Activated effector memory CD4-positive, alpha-beta T cell treated with Interleukin-2 at 50 U/mL for 16 hours (primary cell): ENCODE results near the gene USP22.
"Not testable (repeated sequence)": the region's sequence is repeated elsewhere in the genome, so short reads cannot be mapped to it uniquely, and the experiment has no call there.

Source experiments
- DNase-seq: peaks from one replicate; pipeline ENCODE4 v3.0.0-alpha.2; 2020

USP22 gene

DNA sequence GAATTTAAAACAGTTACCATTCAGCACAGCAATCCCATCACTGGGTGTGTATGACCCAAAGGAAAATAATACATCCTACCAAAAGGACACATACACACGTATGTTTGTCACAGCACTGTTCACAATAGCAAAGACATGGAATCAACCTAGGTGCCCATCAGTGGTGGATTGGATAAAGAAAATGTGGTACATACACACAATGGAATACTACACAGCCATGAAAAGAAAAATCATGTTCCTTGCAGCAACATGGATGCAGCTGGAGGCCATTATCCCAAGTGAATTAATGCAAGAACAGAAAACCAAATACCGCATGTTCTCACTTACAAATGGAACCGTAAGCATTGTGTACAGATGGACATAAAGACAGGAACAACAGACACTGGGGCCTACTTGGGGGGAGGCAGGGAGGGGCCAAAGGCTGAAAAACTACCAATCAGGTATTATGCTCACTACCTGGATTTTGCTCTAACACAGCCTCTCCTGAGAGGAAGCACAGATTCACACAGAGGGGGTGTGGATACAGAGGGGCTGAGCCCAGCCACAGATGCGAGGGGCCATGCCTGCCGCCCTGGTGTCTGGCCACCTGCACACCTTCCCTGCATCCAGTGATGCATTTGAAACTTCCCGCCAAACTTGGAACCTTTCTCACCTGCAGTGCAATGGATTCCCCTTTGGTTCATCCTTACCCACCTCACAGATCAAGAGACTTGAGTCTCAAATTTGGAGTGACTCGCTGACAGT is 55.9 kb downstream of the USP22 start:
- no peak for DNase-seq

DNA sequence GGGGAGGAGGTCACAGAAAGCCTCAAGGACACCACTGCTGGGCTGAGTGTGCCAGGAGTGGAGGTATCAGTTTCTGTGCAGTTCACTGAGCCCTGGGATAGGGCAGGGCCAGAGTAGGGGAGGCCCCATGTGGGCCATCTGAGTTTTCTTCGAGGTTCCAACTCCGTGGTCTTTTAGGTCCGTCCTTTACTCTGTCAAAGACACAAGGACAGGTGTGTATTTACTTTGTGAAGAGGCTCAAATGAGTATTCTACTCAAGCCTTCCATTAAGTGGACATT is 59.5 kb downstream of the USP22 start:
- DNase-seq, result no peak

DNA sequence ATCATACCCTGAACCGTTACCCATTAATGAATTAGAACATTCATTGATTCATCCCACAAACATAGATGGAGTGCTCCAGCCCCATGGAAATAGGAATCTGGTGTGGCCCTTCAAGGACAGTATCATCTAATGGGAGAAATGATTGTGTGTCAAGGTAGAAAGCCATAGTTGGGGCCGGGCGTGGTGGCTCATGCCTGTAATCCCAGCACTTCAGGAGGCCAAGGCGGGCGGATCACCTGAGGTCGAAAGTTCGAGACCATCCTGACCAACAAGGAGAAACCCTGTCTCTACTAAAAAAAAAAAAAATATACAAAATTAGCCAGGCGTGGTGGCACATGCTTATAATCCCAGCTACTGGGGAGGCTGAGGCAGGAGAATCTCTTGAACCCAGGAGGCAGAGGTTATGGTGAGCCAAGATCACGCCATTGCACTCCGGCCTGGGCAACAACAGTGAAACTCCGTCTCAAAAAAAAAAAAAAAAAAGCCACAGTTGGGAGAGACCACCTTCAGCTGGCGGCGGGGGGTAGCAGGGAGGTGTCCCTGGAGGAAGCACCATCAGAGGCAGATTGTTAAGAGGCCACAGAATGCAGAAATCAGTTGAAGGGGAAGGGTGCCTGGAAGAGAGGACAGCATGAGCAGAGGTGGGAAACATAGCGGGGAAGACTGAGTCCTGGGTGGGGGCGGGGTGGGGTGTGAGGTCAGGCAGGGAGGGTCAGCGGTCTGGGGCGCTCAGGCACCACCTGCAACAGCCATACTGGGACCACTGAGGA is 60.0 kb downstream of the USP22 start:
- no peak for DNase-seq

DNA sequence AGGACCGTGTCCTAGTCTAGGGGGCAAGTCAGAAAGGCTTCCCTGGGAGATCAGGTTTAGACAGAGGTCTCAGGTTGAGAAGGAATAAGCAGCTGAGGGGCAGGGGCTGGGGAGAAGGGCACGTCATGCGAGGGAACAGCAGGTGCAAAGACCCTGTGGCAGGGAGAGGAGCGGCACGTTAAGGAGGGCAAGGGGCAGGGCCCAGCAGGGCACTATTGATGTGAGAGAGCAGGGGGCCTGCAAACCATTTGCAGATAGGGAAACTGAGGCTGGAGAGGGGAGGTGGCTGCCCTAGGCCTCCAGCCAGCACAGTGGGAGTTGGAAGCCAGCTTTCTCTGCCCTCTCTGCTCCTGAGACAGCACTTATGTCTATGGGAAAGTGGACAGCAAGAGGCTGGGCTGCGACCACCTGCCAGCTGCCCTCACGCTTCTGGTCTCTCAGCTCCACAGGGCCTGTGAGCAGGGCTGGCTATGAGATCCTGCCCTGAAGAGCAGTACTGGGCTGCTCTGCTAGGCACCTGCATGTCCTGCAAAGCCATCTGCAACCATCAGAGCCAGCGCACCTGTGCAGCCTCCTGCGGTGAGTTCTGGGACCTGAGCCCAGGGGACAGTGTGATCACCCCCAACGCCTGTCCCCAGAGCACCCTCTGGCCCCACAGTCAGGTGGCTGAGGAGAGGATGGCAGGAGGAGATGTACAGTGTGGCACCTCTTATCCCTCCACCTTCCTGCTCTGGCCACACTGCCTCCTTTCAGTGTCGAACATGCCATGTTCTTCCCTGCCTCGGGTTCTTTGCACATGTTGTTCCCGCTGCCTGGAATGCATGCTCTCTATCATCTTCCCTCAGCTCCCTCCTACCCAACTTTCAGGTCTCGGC is 61.5 kb downstream of the USP22 start:
- no peak for DNase-seq

DNA sequence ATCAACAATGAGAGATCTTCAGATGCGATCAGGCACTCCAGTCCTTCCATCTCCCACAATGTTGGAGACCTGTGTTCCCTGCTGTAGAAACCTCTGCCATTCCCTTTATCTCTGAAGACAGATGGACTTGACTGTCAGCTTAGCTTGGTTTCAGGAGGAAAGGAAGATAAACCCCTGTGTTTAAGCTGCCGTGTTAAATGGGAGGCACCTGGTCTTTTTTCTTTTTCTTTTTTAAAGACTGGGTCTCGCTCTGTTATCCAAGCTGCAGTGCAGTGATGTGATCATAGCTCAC is 63.1 kb downstream of the USP22 start:
- no peak for DNase-seq

DNA sequence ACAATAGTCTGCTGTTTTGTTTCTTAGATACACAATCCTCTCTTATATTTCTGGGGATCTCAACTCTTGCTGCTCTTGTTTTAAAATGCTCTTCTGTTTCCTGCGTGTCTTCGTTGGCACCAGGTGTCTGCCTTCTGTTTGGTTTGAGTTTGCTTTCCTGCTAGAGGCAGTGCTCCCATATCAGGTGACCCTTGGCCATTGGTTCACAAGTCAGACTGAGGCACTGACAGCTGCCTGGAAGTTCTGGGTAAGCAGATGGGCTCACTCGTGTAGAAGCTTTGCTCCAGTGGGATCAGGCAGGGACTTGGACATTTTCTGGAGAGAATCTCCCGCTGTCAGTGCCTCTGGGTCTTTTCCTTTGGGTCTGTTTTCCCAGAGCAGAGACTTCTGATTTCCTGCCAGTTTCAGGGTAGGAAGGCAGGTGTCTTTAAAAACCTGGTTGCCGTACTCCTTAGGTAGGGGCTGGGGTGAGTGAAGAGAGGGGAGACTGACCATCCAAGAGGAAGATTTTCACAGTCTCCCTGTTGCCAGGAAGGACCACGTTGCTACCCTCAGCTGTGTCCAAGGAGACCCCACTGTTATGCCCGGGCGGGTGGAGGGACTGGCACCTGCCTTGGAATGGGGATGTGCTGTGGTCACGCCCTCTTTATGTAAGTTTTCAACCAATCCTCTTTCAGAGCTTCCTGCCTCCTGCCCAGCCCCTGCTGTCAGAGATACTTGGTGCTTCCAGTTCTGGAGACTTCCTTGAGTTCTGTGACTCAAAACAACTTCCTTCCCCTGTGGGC is 63.6 kb downstream of the USP22 start:
- not testable (repeated sequence) for DNase-seq

DNA sequence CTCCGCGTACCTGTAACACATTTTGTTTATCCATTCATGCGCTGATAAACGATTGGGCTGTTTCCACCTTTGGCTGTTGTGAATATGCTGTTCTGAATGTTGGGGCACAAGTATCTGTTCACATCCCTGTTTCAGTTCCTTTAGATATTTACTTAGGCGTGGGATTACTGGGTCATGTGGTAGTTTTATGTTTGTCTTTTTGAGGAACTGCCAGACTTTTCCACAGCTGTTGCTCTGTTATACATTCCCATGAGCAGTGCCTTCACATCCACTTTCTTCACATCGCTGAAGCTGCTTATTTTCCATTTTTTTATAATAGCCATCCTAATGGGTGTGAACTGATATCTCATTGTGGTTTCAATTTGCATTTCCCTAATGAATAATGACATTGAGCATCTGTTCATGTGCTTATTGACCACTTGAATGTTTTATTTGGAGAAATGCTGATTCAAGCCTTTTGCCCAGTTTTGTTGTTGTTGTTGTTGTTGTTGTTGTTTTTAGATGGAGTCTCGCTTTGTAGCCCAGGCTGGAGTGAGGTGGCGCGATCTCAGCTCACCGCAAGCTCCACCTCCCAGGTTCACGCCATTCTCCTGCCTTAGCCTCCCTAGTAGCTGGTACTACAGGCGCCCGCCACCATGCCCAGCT is 65.1 kb downstream of the USP22 start:
- DNase-seq, result not testable (repeated sequence)

DNA sequence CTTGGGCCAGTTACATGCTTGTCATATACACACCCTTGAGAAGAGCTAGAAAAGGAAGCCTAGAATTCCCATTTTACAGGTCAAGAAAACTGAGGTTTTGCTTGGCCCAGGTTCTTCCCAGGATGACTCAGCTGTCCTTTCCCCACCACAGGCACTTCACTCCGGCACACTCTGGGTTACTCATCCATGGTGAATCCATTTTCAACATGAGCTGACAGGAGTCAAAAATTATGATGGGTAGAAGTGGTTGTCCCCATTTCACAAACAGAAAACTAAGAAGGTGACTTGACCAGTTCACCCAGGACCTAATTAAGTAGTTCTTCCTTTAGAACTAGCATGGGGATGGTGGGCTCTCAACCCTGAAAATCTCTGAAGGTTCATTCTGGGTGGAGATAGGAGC is 67.2 kb downstream of the USP22 start:
- no peak for DNase-seq

DNA sequence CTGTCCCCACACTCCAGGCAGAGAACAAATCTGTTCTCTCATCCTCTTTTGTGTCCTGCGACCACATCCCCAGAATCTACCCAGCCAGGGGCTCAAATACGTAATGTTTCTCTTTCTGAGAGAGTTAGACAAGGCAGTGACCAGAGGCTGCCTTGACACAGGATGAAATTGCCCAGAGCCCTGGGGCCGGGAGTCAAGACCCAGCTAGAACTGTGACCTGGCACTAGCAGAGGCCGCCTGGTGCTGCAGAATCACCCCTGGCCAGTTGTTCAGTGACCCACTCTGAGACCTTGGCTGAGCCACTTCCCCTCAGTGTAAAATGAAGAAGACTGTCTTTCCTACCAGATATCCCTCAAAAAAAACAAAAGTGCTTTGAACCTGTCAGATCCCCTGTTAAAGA is 72.5 kb downstream of the USP22 start:
- DNase-seq, result no peak

DNA sequence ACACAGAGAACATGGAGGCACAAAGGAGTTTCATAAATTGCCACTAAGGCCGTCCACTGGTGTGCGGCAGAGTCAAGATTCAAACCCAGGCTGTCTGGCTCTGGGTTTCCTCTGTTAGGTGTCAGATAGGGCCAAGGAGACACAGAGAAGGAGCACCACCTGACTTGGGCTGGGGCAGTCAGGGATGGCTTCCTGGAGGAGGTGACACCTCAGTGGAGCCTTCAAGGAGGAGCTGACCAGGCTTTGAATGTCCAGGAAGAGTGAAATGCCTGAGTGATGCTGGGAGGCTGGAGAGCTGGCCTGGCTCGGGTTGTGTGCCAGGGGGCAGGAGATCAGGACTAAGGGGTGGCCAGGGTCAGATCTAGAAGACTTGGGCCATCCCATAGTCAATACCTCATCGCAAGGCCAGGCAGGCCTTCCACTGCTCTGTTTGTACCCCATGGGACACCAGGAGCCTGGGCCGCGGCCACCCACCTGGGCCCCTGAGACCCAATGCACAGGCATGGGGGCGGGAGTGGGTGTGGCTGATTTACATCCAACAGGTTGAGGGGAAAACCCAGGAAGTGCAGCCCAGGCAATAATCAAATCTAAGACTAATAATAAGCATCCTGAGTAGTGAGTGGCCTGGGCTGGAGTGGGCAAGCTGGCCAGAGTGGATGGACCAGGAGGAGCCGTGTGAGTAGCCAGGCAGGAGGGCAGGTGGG is 73.7 kb downstream of the USP22 start:
- no peak for DNase-seq

DNA sequence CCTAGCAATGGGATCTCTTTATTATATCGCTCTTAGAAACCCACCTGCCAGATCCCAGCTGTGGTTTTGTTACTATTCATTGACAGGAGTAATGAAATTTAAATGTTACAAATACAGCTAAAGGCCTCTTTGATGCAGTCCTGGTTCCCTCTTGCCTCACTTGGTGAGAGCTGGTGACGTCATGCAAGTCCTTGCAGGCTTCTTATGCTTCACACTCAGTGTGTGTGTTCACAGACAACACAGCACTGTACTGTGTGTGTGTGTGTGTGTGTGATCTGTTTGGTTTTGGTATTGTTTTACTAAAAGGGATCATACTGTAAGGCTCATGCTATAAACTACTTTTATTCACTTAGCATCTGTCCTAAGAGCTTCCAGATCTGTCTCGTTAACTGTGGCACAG is 75.0 kb downstream of the USP22 start:
- DNase-seq, result no peak

DNA sequence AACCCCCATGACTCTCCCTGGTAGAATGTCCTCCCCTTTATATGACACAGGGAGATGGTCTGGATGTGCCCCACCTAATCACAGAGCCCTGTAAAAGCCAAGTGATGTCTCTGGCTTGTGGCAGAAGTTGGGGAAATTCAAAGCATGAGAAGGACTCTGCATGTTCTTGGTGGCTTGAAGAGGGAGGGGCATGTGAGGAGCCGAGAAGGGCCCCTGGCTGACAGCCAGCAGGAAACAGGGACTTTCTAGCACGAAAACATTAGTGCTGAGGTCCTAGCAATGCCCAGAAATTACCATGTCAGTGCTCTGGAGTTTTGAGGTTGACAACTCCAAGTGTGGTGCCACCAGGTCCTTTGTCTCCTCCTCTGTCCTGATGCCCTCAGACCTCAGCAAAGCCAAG is 75.9 kb downstream of the USP22 start:
- no peak for DNase-seq

DNA sequence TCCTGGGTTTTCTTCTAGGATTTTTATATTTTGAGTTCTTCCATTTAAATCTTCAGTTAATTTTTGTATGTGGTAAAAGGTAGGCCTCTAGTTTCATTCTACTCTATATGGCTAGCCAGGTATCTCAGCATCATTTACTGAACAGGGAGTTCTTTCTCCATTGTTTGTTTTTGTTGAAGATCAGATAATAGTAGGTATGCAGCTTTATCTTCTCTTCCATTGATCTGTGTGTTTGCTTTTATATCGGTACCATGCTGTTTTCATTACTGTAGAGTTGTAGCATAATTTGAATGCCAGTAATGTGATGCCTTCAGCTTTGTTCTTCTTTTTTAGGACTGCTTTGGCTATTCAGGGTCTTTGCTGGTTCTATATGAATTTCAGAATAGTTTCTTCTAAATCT is 77.3 kb downstream of the USP22 start:
- no peak for DNase-seq

DNA sequence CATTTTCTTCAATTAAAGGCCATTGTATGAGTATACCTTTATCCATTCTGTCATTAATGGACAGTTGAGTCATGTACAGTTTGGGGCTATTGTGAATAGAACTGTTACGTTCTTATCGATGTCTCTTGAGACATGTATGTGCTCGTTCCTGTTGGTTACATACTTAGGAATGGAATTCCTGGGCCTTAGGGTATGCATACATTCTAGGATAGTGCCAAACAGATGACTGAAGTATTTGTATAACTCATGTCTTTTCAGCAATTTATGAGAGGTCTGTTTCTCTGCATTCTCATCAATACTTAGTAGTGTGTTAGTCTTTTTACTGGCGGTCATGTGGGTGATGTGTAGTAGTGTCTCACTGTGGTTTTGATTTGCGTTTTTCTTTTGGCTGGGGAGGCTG is 81.2 kb downstream of the USP22 start:
- DNase-seq, result no peak

DNA sequence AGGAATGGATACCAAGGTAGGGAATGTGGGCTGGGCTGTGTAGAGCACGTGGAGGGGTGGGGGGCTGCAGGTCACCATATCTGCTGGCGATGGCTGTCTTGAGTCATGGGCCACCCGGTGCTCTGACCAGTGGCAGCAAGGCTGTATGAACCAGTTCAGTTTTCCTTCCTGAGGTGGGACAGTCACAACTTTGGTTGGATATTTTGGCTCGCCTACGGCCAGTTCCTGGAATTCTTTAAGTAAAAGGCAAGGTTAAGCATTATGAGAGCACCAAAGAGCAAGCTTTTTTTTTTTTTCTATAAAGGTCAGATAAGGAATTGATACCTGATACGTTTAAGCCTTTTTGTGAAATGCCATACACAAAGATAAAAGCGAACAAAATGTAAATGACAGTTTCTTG is 81.9 kb downstream of the USP22 start:
- DNase-seq, result no peak

DNA sequence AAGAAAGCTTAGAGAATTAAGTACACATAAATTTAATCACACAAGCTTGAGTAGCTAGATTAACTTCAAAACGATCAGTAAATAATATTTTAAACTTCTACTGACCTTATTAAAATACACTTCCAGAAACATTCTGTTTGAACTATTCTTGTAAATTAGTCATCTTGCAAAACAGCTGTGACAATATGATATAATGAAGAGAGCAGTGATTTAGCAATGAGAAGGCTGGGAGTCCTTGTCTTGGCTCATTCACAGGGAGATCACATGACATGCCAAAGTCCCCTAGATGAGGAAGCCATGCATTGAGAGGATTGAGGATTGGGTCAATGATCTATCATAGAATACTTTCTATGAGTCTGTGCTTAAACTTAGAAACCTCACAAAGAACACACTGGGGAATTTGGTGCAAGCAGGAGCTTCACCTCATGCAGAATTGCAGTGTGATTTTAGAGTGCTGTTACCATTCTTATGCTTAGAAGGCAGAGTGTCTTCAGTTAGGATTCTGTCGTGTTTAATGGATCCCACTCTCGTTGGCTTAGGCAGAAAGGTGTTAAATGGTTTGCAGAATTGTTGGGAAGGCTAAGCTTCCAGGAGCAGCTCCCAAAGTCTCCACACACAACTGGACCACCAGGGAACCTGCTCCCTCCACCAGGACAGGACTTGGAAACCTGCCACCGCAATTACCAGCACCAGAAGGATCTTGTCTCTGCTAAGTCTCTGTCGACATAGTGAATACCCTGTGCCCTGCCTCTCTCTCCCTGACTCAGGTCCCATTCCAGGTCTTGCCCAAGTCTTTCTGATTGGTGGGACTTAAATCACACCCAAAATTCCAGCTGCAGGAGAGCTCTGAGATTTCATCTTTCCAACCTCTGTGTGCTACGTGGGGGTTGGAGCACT is 87.1 kb downstream of the USP22 start:
- no peak for DNase-seq

DNA sequence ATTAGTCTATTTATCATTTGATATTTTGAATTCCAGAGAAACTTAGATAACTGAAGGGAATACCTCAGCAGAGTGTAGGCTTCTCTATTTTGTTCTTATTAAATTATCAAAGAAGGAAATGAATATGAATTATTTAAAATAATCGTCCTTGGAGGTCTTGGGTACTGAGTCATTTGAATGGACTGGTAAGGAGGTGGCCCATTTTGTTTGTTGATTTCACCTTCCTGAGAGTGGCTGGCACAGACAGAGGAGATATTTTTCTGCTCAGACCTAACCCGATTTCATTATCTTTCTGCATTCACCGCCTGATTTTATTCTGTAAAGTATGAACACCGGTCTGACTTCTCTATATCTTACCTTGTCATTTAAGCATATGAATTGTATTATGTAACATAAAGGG is 88.0 kb downstream of the USP22 start:
- no peak for DNase-seq

DNA sequence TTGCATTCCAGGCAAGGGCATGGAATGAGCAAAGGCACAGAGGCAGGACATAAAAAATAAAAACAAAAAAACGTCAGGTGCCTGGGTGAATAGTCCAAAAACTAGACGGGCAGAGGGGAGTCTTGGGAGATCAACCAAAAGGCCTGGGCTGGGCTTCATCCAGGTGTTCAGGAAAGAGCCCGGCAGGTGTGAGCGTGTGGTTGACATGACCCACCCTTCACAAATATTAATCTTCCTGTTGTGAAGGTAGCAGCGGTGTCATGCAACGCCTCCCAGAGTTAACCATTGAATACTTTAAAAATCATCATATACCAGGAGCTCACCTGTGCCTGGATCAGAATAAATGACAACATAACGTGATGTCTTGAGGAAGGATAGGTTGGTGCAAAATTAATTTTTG is 90.6 kb downstream of the USP22 start:
- no peak for DNase-seq
